ENCODE measurements around the gene CHRNA4. TPM values are rescaled to one million over a fixed set of nuclear protein-coding genes. Genes with fewer than 3 reads are reported as not detected.

The CHRNA4 gene
- total and polyA plus RNA-seq, 9 of the 15 experiments (the other 6 are each of a cell fraction or from before 2014, with no cell fraction given): not detected

- 10% methylated on average over 15 of the region's 18 CpGs for WGBS (ENCODE audit: insufficient coverage, low coverage, missing lambda C conversion rate)
- no peak overlapping the region for H3K4me2 ChIP-seq (ENCODE audit: insufficient read depth, low read length)
- CTCF ChIA-PET (ENCODE audit: low intra/inter-chr PET ratio): no interaction called here
- TF ChIP-seq BRF2 (IDR thresholded peaks at IDR 0.05; ENCODE audit: borderline replicate concordance, insufficient read depth, insufficient read length) (no peak), ZBTB34 (CRISPR knock-in tag; IDR thresholded peaks at IDR 0.05) (no peak), DLX4 (CRISPR knock-in tag; IDR thresholded peaks at IDR 0.05) (no peak), DDX20 (tag; IDR thresholded peaks at IDR 0.05; ENCODE audit: low read depth) (no peak), CBFA2T3 (IDR thresholded peaks at IDR 0.05) (no peak), STAT5A (IDR thresholded peaks at IDR 0.05; ENCODE audit: borderline replicate concordance, low read length) (no peak), ZNF707 (CRISPR knock-in tag; conservative IDR thresholded peaks at IDR 0.05) (no peak), TSHZ1 (CRISPR knock-in tag; IDR thresholded peaks at IDR 0.05) (no peak), JUN (IDR thresholded peaks at IDR 0.05; ENCODE audit: borderline replicate concordance, low read depth, low read length) (no peak), JUN (CRISPR knock-in tag; IDR thresholded peaks at IDR 0.05; ENCODE audit: borderline replicate concordance) (no peak), MITF (IDR thresholded peaks at IDR 0.05) (no peak), HMG20A (CRISPR knock-in tag; conservative IDR thresholded peaks at IDR 0.05) (no peak), SMARCC2 (IDR thresholded peaks at IDR 0.05; ENCODE audit: low read depth) (no peak)
Observed at GRCh38 chr20:63329331-63330083, 31.6 kb downstream of the CHRNA4 start.

More at GRCh38 chr20:63329331-63330083, 31.6 kb downstream of the CHRNA4 start:
- in situ Hi-C loops (cut with MboI) (no loop called here), intact Hi-C loops (cut with micrococcal nuclease) (no loop called here)
- no peaks in the 10 kb centered on the region for H4K20me1 ChIP-seq (replicated peaks; ENCODE audit: control insufficient read depth, insufficient read depth, low read length)
- POLR2A ChIA-PET: interaction anchor here (0.6 to 1.2 kb wide), 2 partner anchors 12 to 66 kb away, joined by 3 to 5 read pairs; no protein-coding TSS in a partner anchor
- peaks cover 3 to 10% of the 10 kb centered on the region in 2 experiments; a peak in 3 of 5 replicates for H3K27me3 ChIP-seq (ENCODE audit: control insufficient read depth in 2 of 2, insufficient read depth in 2 of 2, low read length in 2 of 2)
- no peak overlapping the region for H3K4me3 ChIP-seq
- H3K4me1 ChIP-seq (replicated peaks in 1 of 2; ENCODE audit: control insufficient read depth in 2 of 2, insufficient read depth in 2 of 2, low read length in 2 of 2): peaks cover 0 to 24% of the 10 kb centered on the region in 2 experiments; a peak in 1 of 5 replicates
- ATAC-seq: no peak
- no peak overlapping the region for H2AFZ ChIP-seq (ENCODE audit: low read depth, low read length)
- no peak overlapping the region for H3K9ac ChIP-seq (ENCODE audit: insufficient read depth in 1 of 2, low read depth in 2 of 2, low read length in 2 of 2)
- H3K79me2 ChIP-seq (ENCODE audit: control insufficient read depth, insufficient read depth, low read length): no peaks in the 10 kb centered on the region
- FAIRE-seq: no peak
- no peaks in the 10 kb centered on the region for H3K36me3 ChIP-seq (ENCODE audit: control insufficient read depth, insufficient read depth, low read length)
- no peaks in the 10 kb centered on the region for H3K9me1 ChIP-seq (ENCODE audit: control insufficient read depth, insufficient read depth, low read length)
- BruUV-seq (replicated peaks): no TSS peak
- H3K9me3 ChIP-seq (replicated peaks; ENCODE audit: control insufficient read depth, insufficient read depth, low read depth, low read length): no peaks in the 10 kb centered on the region
- H3K27ac ChIP-seq (ENCODE audit: extremely low read depth, low read depth, low read length): no peak overlapping the region
- DNase-seq (ENCODE audit: extremely low read depth in 1 of 4, low spot score in 3 of 4): no peak

All from K562 (cell line).